ENCODE measurements around the gene CXCL10.
"Not testable (repeated sequence)": the region's sequence is repeated elsewhere in the genome, so short reads cannot be mapped to it uniquely, and the experiment has no call there.

The CXCL10 gene

GRCh38 chr4:76009311-76009710 lies 14.0 kb downstream of the CXCL10 start:
- no peaks in the 10 kb centered on the region for H3K27me3 ChIP-seq (ENCODE audit: control insufficient read depth, insufficient read depth, low read length)

GRCh38 chr4:76007089-76007862 lies 16.0 kb downstream of the CXCL10 start, which contains the start of gene CXCL9:
CXCL9 (minus strand) TSS chr4:76007509; CDS start chr4:76007449, 60 bp downstream.
- peaks cover 7% of the 10 kb centered on the region for H3K4me1 ChIP-seq (ENCODE audit: control insufficient read depth, insufficient read depth, low read length)
- H3K27ac ChIP-seq (ENCODE audit: low read depth, low read length), result no peak within 1 kb of the TSS
- H3K9ac ChIP-seq (ENCODE audit: low read depth, low read length), result no peak within 1 kb of the TSS
- no peaks in the 10 kb centered on the region for H3K36me3 ChIP-seq (ENCODE audit: control insufficient read depth, insufficient read depth, low read length)
- H3K4me3 ChIP-seq (ENCODE audit: low read depth, low read length), result no peak within 1 kb of the TSS
- H3K9me3 ChIP-seq (ENCODE audit: control insufficient read depth, insufficient read depth, low read length), result no peaks in the 10 kb centered on the region
- no peaks in the 10 kb centered on the region for H3K27me3 ChIP-seq (ENCODE audit: control insufficient read depth, insufficient read depth, low read length)

More at GRCh38 chr4:76009311-76009710, 14.0 kb downstream of the CXCL10 start:
- no peaks in the 10 kb centered on the region for H3K9me3 ChIP-seq (ENCODE audit: control insufficient read depth, insufficient read depth, low read length)
- no peak overlapping the region for H3K9ac ChIP-seq (ENCODE audit: low read depth, low read length)
- no peak overlapping the region for H3K4me3 ChIP-seq (ENCODE audit: low read depth, low read length)
- no peak overlapping the region for H3K27ac ChIP-seq (ENCODE audit: low read depth, low read length)
- peaks cover 10% of the 10 kb centered on the region for H3K4me1 ChIP-seq (ENCODE audit: control insufficient read depth, insufficient read depth, low read length)
- no peaks in the 10 kb centered on the region for H3K36me3 ChIP-seq (ENCODE audit: control insufficient read depth, insufficient read depth, low read length)

GRCh38 chr4:76003620-76004019 lies 19.7 kb downstream of the CXCL10 start:
- H3K27me3 ChIP-seq (ENCODE audit: control insufficient read depth, insufficient read depth, low read length), result no peaks in the 10 kb centered on the region
- H3K27ac ChIP-seq (ENCODE audit: low read depth, low read length), result no peak overlapping the region
- H3K4me1 ChIP-seq (ENCODE audit: control insufficient read depth, insufficient read depth, low read length), result no peaks in the 10 kb centered on the region
- H3K9me3 ChIP-seq (ENCODE audit: control insufficient read depth, insufficient read depth, low read length), result no peaks in the 10 kb centered on the region
- no peak overlapping the region for H3K9ac ChIP-seq (ENCODE audit: low read depth, low read length)
- H3K4me3 ChIP-seq (ENCODE audit: low read depth, low read length), result no peak overlapping the region
- H3K36me3 ChIP-seq (ENCODE audit: control insufficient read depth, insufficient read depth, low read length), result no peaks in the 10 kb centered on the region

GRCh38 chr4:76003035-76003434 lies 20.3 kb downstream of the CXCL10 start:
- H3K9ac ChIP-seq (ENCODE audit: low read depth, low read length), result no peak overlapping the region
- no peaks in the 10 kb centered on the region for H3K36me3 ChIP-seq (ENCODE audit: control insufficient read depth, insufficient read depth, low read length)

GRCh38 chr4:76002176-76002575 lies 21.1 kb downstream of the CXCL10 start:
- no peak overlapping the region for H3K4me3 ChIP-seq (ENCODE audit: low read depth, low read length)
- no peaks in the 10 kb centered on the region for H3K36me3 ChIP-seq (ENCODE audit: control insufficient read depth, insufficient read depth, low read length)
- H3K4me1 ChIP-seq (ENCODE audit: control insufficient read depth, insufficient read depth, low read length), result no peaks in the 10 kb centered on the region
- no peaks in the 10 kb centered on the region for H3K27me3 ChIP-seq (ENCODE audit: control insufficient read depth, insufficient read depth, low read length)
- H3K27ac ChIP-seq (ENCODE audit: low read depth, low read length), result no peak overlapping the region
- H3K9me3 ChIP-seq (ENCODE audit: control insufficient read depth, insufficient read depth, low read length), result no peaks in the 10 kb centered on the region
- no peak overlapping the region for H3K9ac ChIP-seq (ENCODE audit: low read depth, low read length)

More at GRCh38 chr4:76003035-76003434, 20.3 kb downstream of the CXCL10 start:
- no peak overlapping the region for H3K4me3 ChIP-seq (ENCODE audit: low read depth, low read length)
- H3K9me3 ChIP-seq (ENCODE audit: control insufficient read depth, insufficient read depth, low read length), result no peaks in the 10 kb centered on the region
- H3K27ac ChIP-seq (ENCODE audit: low read depth, low read length), result no peak overlapping the region
- H3K4me1 ChIP-seq (ENCODE audit: control insufficient read depth, insufficient read depth, low read length), result no peaks in the 10 kb centered on the region
- no peaks in the 10 kb centered on the region for H3K27me3 ChIP-seq (ENCODE audit: control insufficient read depth, insufficient read depth, low read length)

GRCh38 chr4:76001700-76002099 lies 21.6 kb downstream of the CXCL10 start:
- H3K9me3 ChIP-seq (ENCODE audit: control insufficient read depth, insufficient read depth, low read length), result no peaks in the 10 kb centered on the region
- no peaks in the 10 kb centered on the region for H3K4me1 ChIP-seq (ENCODE audit: control insufficient read depth, insufficient read depth, low read length)
- no peak overlapping the region for H3K9ac ChIP-seq (ENCODE audit: low read depth, low read length)
- no peaks in the 10 kb centered on the region for H3K36me3 ChIP-seq (ENCODE audit: control insufficient read depth, insufficient read depth, low read length)
- no peak overlapping the region for H3K4me3 ChIP-seq (ENCODE audit: low read depth, low read length)
- H3K27ac ChIP-seq (ENCODE audit: low read depth, low read length), result no peak overlapping the region
- no peaks in the 10 kb centered on the region for H3K27me3 ChIP-seq (ENCODE audit: control insufficient read depth, insufficient read depth, low read length)

- no peaks in the 10 kb centered on the region for H3K4me1 ChIP-seq (ENCODE audit: control insufficient read depth, insufficient read depth, low read length)
- H3K27ac ChIP-seq (ENCODE audit: low read depth, low read length), result no peak overlapping the region
- no peaks in the 10 kb centered on the region for H3K27me3 ChIP-seq (ENCODE audit: control insufficient read depth, insufficient read depth, low read length)
- H3K9ac ChIP-seq (ENCODE audit: low read depth, low read length), result no peak overlapping the region
- H3K9me3 ChIP-seq (ENCODE audit: control insufficient read depth, insufficient read depth, low read length), result no peaks in the 10 kb centered on the region
- no peak overlapping the region for H3K4me3 ChIP-seq (ENCODE audit: low read depth, low read length)
- no peaks in the 10 kb centered on the region for H3K36me3 ChIP-seq (ENCODE audit: control insufficient read depth, insufficient read depth, low read length)
Measured at GRCh38 chr4:76000279-76000678, 23.0 kb downstream of the CXCL10 start.

- not testable (repeated sequence) for H3K9me3 ChIP-seq (ENCODE audit: control insufficient read depth, insufficient read depth, low read length); H3K4me3 ChIP-seq (ENCODE audit: low read depth, low read length); H3K27ac ChIP-seq (ENCODE audit: low read depth, low read length); H3K9ac ChIP-seq (ENCODE audit: low read depth, low read length); H3K27me3 ChIP-seq (ENCODE audit: control insufficient read depth, insufficient read depth, low read length); H3K36me3 ChIP-seq (ENCODE audit: control insufficient read depth, insufficient read depth, low read length); H3K4me1 ChIP-seq (ENCODE audit: control insufficient read depth, insufficient read depth, low read length)
Measured at GRCh38 chr4:75998525-75999147, 24.7 kb downstream of the CXCL10 start.

GRCh38 chr4:75997946-75998345 lies 25.4 kb downstream of the CXCL10 start:
- no peak overlapping the region for H3K9ac ChIP-seq (ENCODE audit: low read depth, low read length)
- no peaks in the 10 kb centered on the region for H3K9me3 ChIP-seq (ENCODE audit: control insufficient read depth, insufficient read depth, low read length)
- H3K4me3 ChIP-seq (ENCODE audit: low read depth, low read length), result no peak overlapping the region
- no peaks in the 10 kb centered on the region for H3K36me3 ChIP-seq (ENCODE audit: control insufficient read depth, insufficient read depth, low read length)
- no peaks in the 10 kb centered on the region for H3K27me3 ChIP-seq (ENCODE audit: control insufficient read depth, insufficient read depth, low read length)
- H3K27ac ChIP-seq (ENCODE audit: low read depth, low read length), result no peak overlapping the region
- no peaks in the 10 kb centered on the region for H3K4me1 ChIP-seq (ENCODE audit: control insufficient read depth, insufficient read depth, low read length)

- H3K27ac ChIP-seq (ENCODE audit: low read depth, low read length), result no peak overlapping the region
- no peaks in the 10 kb centered on the region for H3K4me1 ChIP-seq (ENCODE audit: control insufficient read depth, insufficient read depth, low read length)
- H3K9ac ChIP-seq (ENCODE audit: low read depth, low read length), result no peak overlapping the region
- no peaks in the 10 kb centered on the region for H3K9me3 ChIP-seq (ENCODE audit: control insufficient read depth, insufficient read depth, low read length)
- no peak overlapping the region for H3K4me3 ChIP-seq (ENCODE audit: low read depth, low read length)
- no peaks in the 10 kb centered on the region for H3K36me3 ChIP-seq (ENCODE audit: control insufficient read depth, insufficient read depth, low read length)
- no peaks in the 10 kb centered on the region for H3K27me3 ChIP-seq (ENCODE audit: control insufficient read depth, insufficient read depth, low read length)
Measured at GRCh38 chr4:75997081-75997480, 26.2 kb downstream of the CXCL10 start.

GRCh38 chr4:75995727-75996126 lies 27.6 kb downstream of the CXCL10 start:
- Histone ChIP-seq H3K27me3 (ENCODE audit: control insufficient read depth, insufficient read depth, low read length) (no peaks in the 10 kb centered on the region), H3K4me3 (ENCODE audit: low read depth, low read length) (no peak overlapping the region), H3K9me3 (ENCODE audit: control insufficient read depth, insufficient read depth, low read length) (no peaks in the 10 kb centered on the region), H3K27ac (ENCODE audit: low read depth, low read length) (no peak overlapping the region), H3K4me1 (ENCODE audit: control insufficient read depth, insufficient read depth, low read length) (no peaks in the 10 kb centered on the region), H3K36me3 (ENCODE audit: control insufficient read depth, insufficient read depth, low read length) (no peaks in the 10 kb centered on the region), H3K9ac (ENCODE audit: low read depth, low read length) (no peak overlapping the region)

Data from HUES48 (cell line).